Panc1 (cell line): Measurements from ENCODE around the gene IL10RB.

Experiments used
- CTCF ChIP-seq: fragments of 450-650 bp; IDR thresholded peaks from 2 replicates; pipeline ENCODE4 v1.5.1; 2017; ENCODE audit warnings: mild to moderate bottlenecking
- TCF7L2 ChIP-seq: IDR thresholded peaks from 2 replicates; pipeline ENCODE4 v1.6.1; 2011; ENCODE audit warnings: mild to moderate bottlenecking, low read depth, low read length, inconsistent platforms

DNA sequence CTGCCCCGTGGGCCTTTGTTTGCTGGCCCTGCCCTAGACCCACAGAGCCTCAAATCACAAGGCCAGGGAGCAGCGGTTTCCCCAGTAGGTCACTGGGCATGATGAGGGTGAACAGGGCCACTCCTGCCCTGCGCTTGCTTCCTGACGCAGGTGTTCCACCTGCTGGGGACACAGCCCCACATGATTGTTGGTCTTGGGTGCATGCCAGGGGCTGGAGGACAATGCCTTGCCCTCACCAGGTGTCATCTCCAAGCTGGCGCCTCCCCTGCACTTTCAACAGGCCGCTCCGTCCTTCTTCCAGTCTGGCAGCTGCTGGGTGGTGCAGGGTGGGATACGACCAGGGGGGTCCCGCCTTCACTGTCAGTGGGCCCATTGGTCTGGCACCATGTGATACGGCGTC lies 24.3 kb downstream of the IL10RB start:
- TF ChIP-seq TCF7L2: no peak
- no peak for TF ChIP-seq CTCF
